ENCODE results near the gene U2SURP. TPM values are rescaled to one million over a fixed set of nuclear protein-coding genes. Genes with fewer than 3 reads are reported as not detected.

The U2SURP gene
- total RNA-seq, 2 experiments from 2014 or later: 106 to 120 TPM

DNA sequence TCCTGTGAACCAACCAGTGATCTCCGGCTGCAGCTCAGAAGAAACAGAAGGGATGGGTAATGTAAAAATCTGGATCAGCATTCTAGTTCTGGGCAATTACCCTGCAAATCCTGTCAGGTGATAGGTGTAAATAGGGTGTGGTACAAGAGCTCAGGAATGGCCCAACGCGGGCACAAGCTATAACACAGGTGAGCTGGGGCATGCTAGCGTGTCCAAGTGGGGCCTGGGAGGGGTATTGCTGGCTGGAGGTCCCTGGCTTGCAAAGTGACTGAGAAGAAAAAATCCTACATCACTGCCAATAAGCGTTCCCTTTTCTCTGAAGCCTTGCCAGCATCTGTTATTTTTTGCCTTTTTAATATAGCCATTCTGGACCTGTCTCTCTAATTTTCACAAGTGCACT is 108.5 kb downstream of the U2SURP start:
- ChIA-PET CTCF (no interaction called here), POLR2A (no interaction called here)
- Mint-ChIP-seq H3K4me3 (no peak overlapping the region), H3K27me3 (peaks cover 13% of the 10 kb centered on the region), H3K9me3 (peaks cover 10% of the 10 kb centered on the region), H3K4me1 (no peaks in the 10 kb centered on the region), H3K27ac (no peak overlapping the region), H3K36me3 (ENCODE audit: low read depth) (peaks cover 7% of the 10 kb centered on the region)
- no peak for DNase-seq

Other genes starting within 250 kb of the U2SURP start
- gene PCOLCE2, start 112.5 kb upstream of the U2SURP start, total RNA-seq: under 1 TPM in 1 of 2 experiments, not detected in 1; 0.38 TPM
- not detected for gene PAQR9, start 37.9 kb upstream of the U2SURP start, total RNA-seq
- 1 to 10 TPM; 1.4 to 1.7 TPM for gene CHST2, start 118.2 kb downstream of the U2SURP start, total RNA-seq